Measurements from ENCODE around the gene TOMM7. TPM values are rescaled to one million over a fixed set of nuclear protein-coding genes. Genes with fewer than 3 reads are reported as not detected.

The TOMM7 gene
- polyA plus RNA-seq, 1 donor (not counting 4 experiments of a cell fraction or from before 2014, with no cell fraction given) = 1,291 TPM

- Histone ChIP-seq H3K79me2 (ENCODE audit: control insufficient read depth, insufficient read depth, low read length) (no peaks in the 10 kb centered on the region), H3K27me3 (ENCODE audit: control insufficient read depth, extremely low read depth, insufficient read depth, low read length) (peaks cover 4% of the 10 kb centered on the region), H3K4me3 (ENCODE audit: control insufficient read depth in 2 of 3, extremely low read depth in 1 of 3, insufficient read depth in 2 of 3, low read depth in 1 of 3, low read length in 3 of 3) (no peak overlapping the region), H4K20me1 (ENCODE audit: control insufficient read depth, extremely low read depth, insufficient read depth, low read length) (no peaks in the 10 kb centered on the region), H3K27ac (ENCODE audit: control insufficient read depth, insufficient read depth, low read length) (no peak overlapping the region), H3K9me3 (ENCODE audit: control insufficient read depth, low read depth, low read length) (peaks cover under 1% of the 10 kb centered on the region), H2AFZ (ENCODE audit: control insufficient read depth, low read length) (no peak overlapping the region), H3K4me2 (ENCODE audit: control insufficient read depth, extremely low read depth, insufficient read depth, low read depth, low read length) (no peak overlapping the region), H3K9ac (ENCODE audit: control insufficient read depth, extremely low read depth, insufficient read depth, low read length) (no peak overlapping the region), H3K4me1 (ENCODE audit: control insufficient read depth, extremely low read depth, insufficient read depth, low read length) (no peaks in the 10 kb centered on the region), H3K9me1 (ENCODE audit: control insufficient read depth, extremely low read depth, insufficient read depth, low read length) (no peaks in the 10 kb centered on the region), H3K36me3 (ENCODE audit: control insufficient read depth in 2 of 2, extremely low read depth in 1 of 2, insufficient read depth in 2 of 2, low read length in 2 of 2) (no peaks in the 10 kb centered on the region)
- DNase-seq (ENCODE audit: low read depth, low spot score) (no peak), FAIRE-seq (no peak)
- dilution Hi-C loops (cut with MboI; ENCODE audit: extremely low pct_ligation_motif_present, low sequenced_read_pairs) = no loop called here
- TF ChIP-seq CTCF (optimal IDR thresholded peaks at IDR 0.05 in 1 of 3, IDR thresholded peaks at IDR 0.05 in 1 of 3, conservative IDR thresholded peaks at IDR 0.05 in 1 of 3; ENCODE audit: extremely low read depth in 1 of 3, insufficient read depth in 2 of 3, low read length in 3 of 3) = no peak
- TF ChIP-seq EZH2 (IDR thresholded peaks at IDR 0.05; ENCODE audit: low read length) = no peak
These were observed 57.0 kb downstream of the TOMM7 start for GRCh38 chr7:22765609-22766008.

Small RNAs within 50 kb of the gene (small RNA-seq; reads per million reads assigned to genes)
- 25.0 to 294 (median 141) reads per million in 3 experiments for gene SNORD93 (ENCODE audit: insufficient read length in 3 of 3, low read depth in 3 of 3, low replicate concordance in 1 of 3)

Other genes starting within 250 kb of the TOMM7 start
- 0.10 to 5.0 TPM (median 2.7 TPM) in 3 replicates for gene IL6, start 95.6 kb downstream of the TOMM7 start, polyA plus RNA-seq
- 17.1 to 35.8 TPM (median 31.7 TPM) in 3 replicates for gene HYCC1, start 191.3 kb upstream of the TOMM7 start, polyA plus RNA-seq